Uterus (tissue), 4 donors: ENCODE data around the gene TBK1. TPM values are rescaled to one million over a fixed set of nuclear protein-coding genes. Genes with fewer than 3 reads are reported as not detected.
"Not testable (repeated sequence)": the region's sequence is repeated elsewhere in the genome, so short reads cannot be mapped to it uniquely, and the experiment has no call there.

Experiments
- DNase-seq, 2 donors: peaks; one replicate each; pipeline ENCODE4 v3.0.0-alpha.2; 2019 to 2020
- H3K27ac ChIP-seq, 2 donors: fragments of 200-600 bp; sonication (generic); 1 replicate in 1 of 2; 2 replicates in 1 of 2; pipeline ENCODE4 v1.5.1; 2016 to 2018
- H3K27me3 ChIP-seq, 2 donors: fragments of 200-600 bp; sonication (generic); one replicate each; pipeline ENCODE4 v1.5.1; 2018 to 2019; ENCODE audit warnings: control low read depth in 1 of 2
- H3K36me3 ChIP-seq, 2 donors: fragments of 200-600 bp; sonication (generic); one replicate each; pipeline ENCODE4 v1.5.1; 2019; ENCODE audit warnings: control low read depth in 1 of 2
- H3K4me1 ChIP-seq, 2 donors: fragments of 200-600 bp; sonication (generic); one replicate each; pipeline ENCODE4 v1.5.1; 2018 to 2019; ENCODE audit warnings: control low read depth in 1 of 2
- H3K4me3 ChIP-seq, 2 donors: fragments of 200-600 bp; sonication (generic); 1 replicate in 1 of 2; 2 replicates in 1 of 2; pipeline ENCODE4 v1.5.1; 2018 to 2019; ENCODE audit warnings: mild to moderate bottlenecking in 1 of 2
- H3K9me3 ChIP-seq, 2 donors: fragments of 200-600 bp; sonication (generic); one replicate each; pipeline ENCODE4 v1.5.1; 2019; ENCODE audit warnings: control low read depth in 1 of 2
- CTCF ChIP-seq, 4 experiments: fragments of 200-600 bp in 2 of 4; fragments of 450-650 bp in 2 of 4; sonication (generic) in 2 of 4; IDR thresholded peaks; one replicate each; pipeline ENCODE4 v1.5.1; 2016 to 2019; ENCODE audit warnings: antibody characterized with exemption in 4 of 4, mild to moderate bottlenecking in 2 of 4, moderate library complexity in 1 of 4
- POLR2A ChIP-seq, 2 donors: fragments of 450-650 bp; IDR thresholded peaks; one replicate each; pipeline ENCODE4 v1.6.1; 2016; ENCODE audit warnings: antibody characterized with exemption in 2 of 2, mild to moderate bottlenecking in 1 of 2, moderate library complexity in 1 of 2
- intact Hi-C: fragments of 100-400 bp; cut with DNase I; formaldehyde crosslinking; loops from one replicate; pipeline ENCODE4 v1.15.1; 2023; ENCODE audit warnings: low total_unique reads
- total RNA-seq, 4 donors: library from RNA; depleted of rRNA in 3 of 4; stranded (reverse); fragments of >200 nt in 3 of 4; gene quantifications; one replicate each; pipeline versions ENCODE4 v1.1.0 to v1.2.4, GENCODE V29; 2014 to 2023
- donor health status: DM: yes; HTN: yes; CAD: no.

Gene TBK1
- total RNA-seq, 4 donors from 2014 or later: 16.7 to 37.5 (median 26.0) TPM

- no peaks in the 10 kb centered on the region for H3K27me3 ChIP-seq
- no peak for TF ChIP-seq POLR2A (IDR thresholded peaks at IDR 0.05)
- TF ChIP-seq CTCF (IDR thresholded peaks at IDR 0.05): no peak
- intact Hi-C loops: no loop called here
- no peak overlapping the region for H3K4me3 ChIP-seq
- no peaks in the 10 kb centered on the region for H3K9me3 ChIP-seq
- no peaks in the 10 kb centered on the region for H3K36me3 ChIP-seq
- no peaks in the 10 kb centered on the region for H3K4me1 ChIP-seq
- H3K27ac ChIP-seq: no peak overlapping the region
- DNase-seq: no peak
Observed at GRCh38 chr12:64521833-64522232, 69.9 kb downstream of the TBK1 start.

DNA sequence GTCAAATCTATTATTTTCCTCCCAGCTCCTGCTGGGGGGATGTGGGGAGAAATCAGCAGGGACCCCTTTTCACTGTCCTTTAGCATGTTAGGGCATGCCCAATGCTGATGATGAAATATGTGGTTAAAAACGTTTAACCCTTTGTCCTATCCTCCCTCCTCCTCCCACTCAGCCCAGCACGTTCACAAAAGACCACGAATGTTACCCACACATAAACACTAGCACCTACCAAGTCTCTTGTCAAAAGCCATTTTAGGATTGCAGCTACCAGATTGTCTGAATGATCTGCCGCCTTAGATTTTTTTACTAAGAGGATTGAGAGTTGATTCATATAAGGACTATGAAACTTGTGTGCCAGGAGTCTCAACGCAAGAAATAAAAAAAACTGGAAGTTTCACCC is 70.4 kb downstream of the TBK1 start:
- intact Hi-C loops: no loop called here
- H3K36me3 ChIP-seq: no peaks in the 10 kb centered on the region
- no peak overlapping the region for H3K27ac ChIP-seq
- no peak for DNase-seq
- no peak overlapping the region for H3K4me3 ChIP-seq
- no peaks in the 10 kb centered on the region for H3K9me3 ChIP-seq
- H3K27me3 ChIP-seq: no peaks in the 10 kb centered on the region
- TF ChIP-seq CTCF (IDR thresholded peaks at IDR 0.05) (no peak), POLR2A (IDR thresholded peaks at IDR 0.05) (no peak)
- no peaks in the 10 kb centered on the region for H3K4me1 ChIP-seq

- Histone ChIP-seq H3K4me3 (no peak overlapping the region), H3K27me3 (no peaks in the 10 kb centered on the region)
- intact Hi-C loops: no loop called here
Observed at GRCh38 chr12:64522807-64523206, 70.9 kb downstream of the TBK1 start.

GRCh38 chr12:64523565-64524444 is 71.9 kb downstream of the TBK1 start:
- intact Hi-C loops, H3K27me3 ChIP-seq, H3K27ac ChIP-seq, H3K36me3 ChIP-seq, H3K9me3 ChIP-seq, H3K4me3 ChIP-seq, DNase-seq, H3K4me1 ChIP-seq: not testable (repeated sequence)

More at GRCh38 chr12:64522807-64523206, 70.9 kb downstream of the TBK1 start:
- no peak for DNase-seq
- Histone ChIP-seq H3K27ac (no peak overlapping the region), H3K9me3 (no peaks in the 10 kb centered on the region), H3K4me1 (no peaks in the 10 kb centered on the region), H3K36me3 (no peaks in the 10 kb centered on the region)
- TF ChIP-seq POLR2A (IDR thresholded peaks at IDR 0.05) (no peak), CTCF (IDR thresholded peaks at IDR 0.05) (no peak)

DNA sequence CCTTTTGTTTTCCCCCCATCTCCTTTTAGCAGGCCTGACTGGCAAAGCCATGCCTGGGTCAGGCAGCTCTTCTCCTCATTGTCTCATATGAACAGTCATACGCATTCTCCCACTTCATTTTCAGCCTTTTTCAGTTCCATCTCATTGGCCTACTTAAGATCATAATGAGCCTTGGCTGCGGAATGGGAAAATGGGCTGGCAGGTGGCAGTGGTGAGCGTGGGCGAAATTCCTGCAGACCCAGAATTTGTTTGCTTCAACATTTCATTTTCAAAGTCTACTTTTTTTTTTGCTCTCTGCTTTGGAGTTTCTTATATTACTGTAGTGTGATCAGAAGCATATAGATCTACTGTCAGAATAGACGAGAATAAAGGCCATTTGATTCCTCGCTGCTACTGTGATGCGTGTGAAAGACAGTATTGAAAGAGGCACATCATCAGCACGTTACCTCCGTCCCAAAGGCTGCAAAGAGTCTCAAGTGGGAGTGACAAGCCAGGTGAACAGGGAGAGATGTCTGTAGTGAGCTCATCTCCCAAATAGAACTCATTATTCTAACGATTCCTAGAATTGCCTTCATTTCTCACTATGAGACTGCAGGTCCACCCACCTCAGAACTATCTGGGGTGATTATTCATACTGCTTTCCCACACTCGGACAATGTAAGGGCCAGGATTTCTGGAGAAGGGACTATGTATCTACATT is 73.7 kb downstream of the TBK1 start:
- H3K4me1 ChIP-seq: no peaks in the 10 kb centered on the region
- no peaks in the 10 kb centered on the region for H3K36me3 ChIP-seq
- H3K4me3 ChIP-seq: no peak overlapping the region
- H3K9me3 ChIP-seq: no peaks in the 10 kb centered on the region
- intact Hi-C loops: no loop called here
- no peak overlapping the region for H3K27ac ChIP-seq
- no peak for DNase-seq
- TF ChIP-seq POLR2A (IDR thresholded peaks at IDR 0.05): no peak
- no peak for TF ChIP-seq CTCF (IDR thresholded peaks at IDR 0.05)
- H3K27me3 ChIP-seq: no peaks in the 10 kb centered on the region
